Loucy (cell line): Measurements from ENCODE around the gene ITIH1.

Experiments
- H2AFZ ChIP-seq: fragments of 200-600 bp; sonication (generic); 2 replicates; pipeline ENCODE4 v1.6.0; 2016; ENCODE audit warnings: antibody characterized with exemption, mild to moderate bottlenecking, low read length, moderate library complexity
- H3F3A ChIP-seq: fragments of 200-600 bp; 2 replicates; pipeline ENCODE4 v1.6.0; 2016; ENCODE audit warnings: antibody characterized with exemption, low read depth, mild to moderate bottlenecking
- H3K27me3 ChIP-seq: fragments of 200-600 bp; sonication (generic); 2 replicates; pipeline ENCODE4 v1.6.1; 2014; ENCODE audit warnings: low read length, mild to moderate bottlenecking; ENCODE audit not compliant: insufficient read depth, poor library complexity, severe bottlenecking
- H3K36me3 ChIP-seq: fragments of 200-600 bp; sonication (generic); 2 replicates; pipeline ENCODE4 v1.6.1; 2016; ENCODE audit warnings: low read length; ENCODE audit not compliant: insufficient read depth
- H3K4me1 ChIP-seq: fragments of 200-600 bp; sonication (generic); 2 replicates; pipeline ENCODE4 v1.5.1; 2014; ENCODE audit warnings: low read length, mild to moderate bottlenecking; ENCODE audit not compliant: insufficient read depth, poor library complexity, severe bottlenecking
- H3K4me2 ChIP-seq: fragments of 200-600 bp; sonication (generic); 2 replicates; pipeline ENCODE4 v1.6.0; 2014; ENCODE audit warnings: antibody characterized with exemption, low read length, low read depth, mild to moderate bottlenecking; ENCODE audit not compliant: poor library complexity, severe bottlenecking
- H3K4me3 ChIP-seq: fragments of 200-600 bp; sonication (generic); 2 replicates; pipeline ENCODE4 v1.5.1; 2014; ENCODE audit warnings: low read length, mild to moderate bottlenecking, mixed read lengths; ENCODE audit not compliant: poor library complexity, severe bottlenecking
- H3K79me2 ChIP-seq: fragments of 200-600 bp; sonication (generic); 2 replicates; pipeline ENCODE4 v1.6.1; 2014; ENCODE audit warnings: low read length; ENCODE audit not compliant: insufficient read depth
- H3K9ac ChIP-seq: fragments of 200-600 bp; sonication (generic); 2 replicates; pipeline ENCODE4 v1.6.0; 2014; ENCODE audit warnings: mild to moderate bottlenecking, low read depth, low read length, moderate library complexity; ENCODE audit not compliant: poor library complexity, severe bottlenecking
- H3K9me2 ChIP-seq: fragments of 200-600 bp; sonication (generic); replicated peaks from 2 replicates; pipeline ENCODE4 v1.6.1; 2016; ENCODE audit warnings: low read depth, low read length, mixed read lengths
- H3K9me3 ChIP-seq: fragments of 200-600 bp; sonication (generic); 2 replicates; pipeline ENCODE4 v1.6.1; 2014; ENCODE audit warnings: mild to moderate bottlenecking, antibody characterized with exemption, low read length, low read depth; ENCODE audit not compliant: insufficient read depth
- H4K20me1 ChIP-seq: fragments of 200-600 bp; sonication (generic); 2 replicates; pipeline ENCODE4 v1.6.0; 2014; ENCODE audit warnings: antibody characterized with exemption, low read length, mild to moderate bottlenecking; ENCODE audit not compliant: insufficient read depth, poor library complexity, severe bottlenecking
- EZH2phosphoT487 ChIP-seq: fragments of 200-600 bp; IDR thresholded peaks from 2 replicates; pipeline ENCODE4 v1.6.1; 2018; ENCODE audit warnings: antibody characterized with exemption, mild to moderate bottlenecking, moderate library complexity, borderline replicate concordance
- TF ChIP-seq, protein P1 (sequence below): fragments of 200-600 bp; sonication (generic); conservative IDR thresholded peaks from 2 replicates; pipeline ENCODE4 v1.5.1; 2014; ENCODE audit warnings: mild to moderate bottlenecking, antibody characterized with exemption, low read length

Gene ITIH1

GRCh38 chr3:52817221-52817620 is 39.8 kb downstream of the ITIH1 start:
- Histone ChIP-seq H4K20me1 (no peaks in the 10 kb centered on the region), H3K4me1 (no peaks in the 10 kb centered on the region), H3F3A (no peaks in the 10 kb centered on the region), H3K9me2 (no peaks in the 10 kb centered on the region), H3K9me3 (no peaks in the 10 kb centered on the region), H3K4me3 (no peak overlapping the region), H3K27me3 (no peaks in the 10 kb centered on the region), H3K79me2 (no peaks in the 10 kb centered on the region), H3K9ac (no peak overlapping the region), H3K4me2 (no peak overlapping the region), H3K36me3 (no peaks in the 10 kb centered on the region), H2AFZ (no peak overlapping the region)
- TF ChIP-seq, protein P1, sequence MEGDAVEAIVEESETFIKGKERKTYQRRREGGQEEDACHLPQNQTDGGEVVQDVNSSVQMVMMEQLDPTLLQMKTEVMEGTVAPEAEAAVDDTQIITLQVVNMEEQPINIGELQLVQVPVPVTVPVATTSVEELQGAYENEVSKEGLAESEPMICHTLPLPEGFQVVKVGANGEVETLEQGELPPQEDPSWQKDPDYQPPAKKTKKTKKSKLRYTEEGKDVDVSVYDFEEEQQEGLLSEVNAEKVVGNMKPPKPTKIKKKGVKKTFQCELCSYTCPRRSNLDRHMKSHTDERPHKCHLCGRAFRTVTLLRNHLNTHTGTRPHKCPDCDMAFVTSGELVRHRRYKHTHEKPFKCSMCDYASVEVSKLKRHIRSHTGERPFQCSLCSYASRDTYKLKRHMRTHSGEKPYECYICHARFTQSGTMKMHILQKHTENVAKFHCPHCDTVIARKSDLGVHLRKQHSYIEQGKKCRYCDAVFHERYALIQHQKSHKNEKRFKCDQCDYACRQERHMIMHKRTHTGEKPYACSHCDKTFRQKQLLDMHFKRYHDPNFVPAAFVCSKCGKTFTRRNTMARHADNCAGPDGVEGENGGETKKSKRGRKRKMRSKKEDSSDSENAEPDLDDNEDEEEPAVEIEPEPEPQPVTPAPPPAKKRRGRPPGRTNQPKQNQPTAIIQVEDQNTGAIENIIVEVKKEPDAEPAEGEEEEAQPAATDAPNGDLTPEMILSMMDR, result no peak
- TF ChIP-seq EZH2phosphoT487, result no peak

DNA sequence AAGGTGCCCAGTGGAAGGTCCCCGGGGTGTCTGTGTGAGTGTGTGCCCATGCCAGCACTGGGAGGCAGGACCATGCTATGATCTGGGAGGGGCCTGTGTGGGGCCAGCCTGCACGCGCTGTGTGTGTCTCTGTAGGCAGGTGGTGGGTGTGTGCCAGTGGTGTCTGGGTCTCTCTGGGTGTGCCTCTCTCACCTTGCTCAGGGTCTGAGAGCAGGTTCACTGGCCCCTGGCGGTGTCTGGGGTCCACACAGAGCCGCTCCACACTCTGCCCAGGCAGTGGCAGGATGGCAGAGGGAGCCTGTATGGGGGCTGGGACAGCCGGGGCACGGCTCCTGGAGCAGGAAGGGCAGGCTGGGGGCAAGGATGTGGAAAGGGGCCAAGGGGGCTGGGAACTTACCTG is 40.5 kb downstream of the ITIH1 start:
- Histone ChIP-seq H4K20me1 (no peaks in the 10 kb centered on the region), H3K4me2 (no peak overlapping the region), H2AFZ (no peak overlapping the region), H3K36me3 (no peaks in the 10 kb centered on the region), H3K79me2 (no peaks in the 10 kb centered on the region), H3K4me1 (no peaks in the 10 kb centered on the region), H3K9ac (no peak overlapping the region), H3F3A (no peaks in the 10 kb centered on the region), H3K9me2 (no peaks in the 10 kb centered on the region), H3K4me3 (no peak overlapping the region), H3K9me3 (no peaks in the 10 kb centered on the region), H3K27me3 (no peaks in the 10 kb centered on the region)
- TF ChIP-seq EZH2phosphoT487, result no peak
- TF ChIP-seq, protein P1, result no peak

GRCh38 chr3:52819936-52820335 is 42.5 kb downstream of the ITIH1 start:
- Histone ChIP-seq H3K4me3 (no peak overlapping the region), H3K9ac (no peak overlapping the region), H3K79me2 (no peaks in the 10 kb centered on the region), H3K36me3 (no peaks in the 10 kb centered on the region), H4K20me1 (no peaks in the 10 kb centered on the region), H2AFZ (no peak overlapping the region), H3K9me3 (no peaks in the 10 kb centered on the region), H3K4me2 (no peak overlapping the region), H3K4me1 (no peaks in the 10 kb centered on the region), H3K9me2 (no peaks in the 10 kb centered on the region), H3F3A (no peaks in the 10 kb centered on the region), H3K27me3 (no peaks in the 10 kb centered on the region)
- TF ChIP-seq, protein P1, result no peak
- TF ChIP-seq EZH2phosphoT487, result no peak
